Ecto neural progenitor cell (in vitro differentiated cells): ENCODE data around the gene CSRP3.
"Not testable (repeated sequence)": the region's sequence is repeated elsewhere in the genome, so short reads cannot be mapped to it uniquely, and the experiment has no call there.

Experiments used
- DNase-seq: peaks from one replicate; pipeline ENCODE4 v3.0.0-alpha.2; 2018; ENCODE audit warnings: low spot score

CSRP3 gene

DNA sequence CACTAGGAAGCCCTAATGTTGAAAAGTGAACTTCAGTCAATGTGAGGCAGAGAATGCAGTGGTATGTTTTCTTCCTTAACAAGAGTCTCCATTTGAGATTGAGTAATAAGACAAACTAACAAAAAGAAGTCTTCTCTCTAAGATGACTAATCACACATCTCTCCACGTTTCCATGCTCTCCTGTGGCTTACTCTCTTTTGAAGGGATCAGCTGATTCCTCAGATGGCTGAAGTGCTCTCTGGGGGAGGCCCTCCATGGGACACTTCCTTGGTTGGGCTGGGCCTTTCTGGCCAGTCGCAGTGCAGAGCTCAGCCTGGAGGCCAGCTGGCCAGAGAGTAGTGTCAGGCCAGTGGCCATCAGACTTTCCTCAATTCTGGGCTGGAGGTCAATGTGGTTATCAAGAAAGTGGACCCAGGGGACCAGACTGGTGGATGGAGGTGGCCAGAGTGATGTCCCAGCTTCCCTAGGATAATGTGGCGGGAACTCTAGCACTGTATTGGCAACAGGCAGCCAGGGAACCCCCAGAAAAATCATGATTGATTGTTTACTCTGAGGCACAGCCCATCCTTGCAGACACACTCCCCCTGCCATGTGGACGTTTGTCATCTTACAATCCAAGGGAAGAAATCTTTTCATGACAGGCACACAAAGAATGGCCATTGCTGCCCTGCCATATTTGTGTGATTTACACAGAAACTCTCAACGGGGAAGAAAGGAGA is 14.5 kb downstream of the CSRP3 start:
- DNase-seq, result no peak

DNA sequence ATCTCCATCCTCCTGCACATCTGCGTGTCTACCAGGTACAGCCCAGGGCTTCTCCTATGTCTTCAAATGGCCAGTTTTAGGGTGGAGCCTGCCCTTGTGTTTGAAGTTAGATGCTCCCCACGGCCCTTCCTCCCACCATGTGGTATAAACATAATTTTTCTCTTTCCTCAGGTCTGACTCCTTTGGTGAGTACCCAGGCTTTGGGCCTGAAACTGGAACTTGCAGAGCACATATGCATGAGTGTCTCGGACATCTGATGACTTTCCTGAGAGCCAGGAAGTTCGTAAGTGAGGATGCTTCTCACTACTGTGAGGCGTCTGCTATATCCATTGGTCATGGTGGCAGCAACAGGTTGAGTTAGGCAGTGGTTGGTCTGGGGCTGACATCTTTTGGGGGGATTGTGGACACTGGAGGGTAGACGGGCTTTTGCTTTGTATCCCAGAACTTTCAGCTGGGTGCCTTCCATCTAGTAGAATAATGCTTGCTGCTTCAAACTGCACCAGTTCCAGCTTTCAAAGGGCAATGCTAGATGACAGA is 16.2 kb downstream of the CSRP3 start:
- DNase-seq, result no peak

DNA sequence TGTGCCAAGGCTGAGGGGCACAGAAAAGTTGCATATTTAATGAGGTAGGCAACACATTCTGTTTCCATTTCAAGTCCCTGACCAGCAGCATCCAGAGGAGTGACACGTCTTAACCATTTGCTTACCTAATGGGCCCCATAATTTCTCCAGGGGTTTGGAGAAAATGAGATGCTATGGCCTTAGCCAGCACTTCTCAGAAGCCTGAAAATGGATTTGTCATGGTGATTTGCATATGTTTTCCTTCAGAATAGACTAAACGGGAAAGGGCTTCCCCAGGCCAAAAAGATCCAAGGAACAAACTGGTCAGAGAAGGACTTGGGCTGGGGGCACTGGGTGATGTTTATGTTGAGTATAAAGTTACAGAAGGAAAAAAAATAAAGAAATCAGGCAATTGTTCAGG is 16.7 kb downstream of the CSRP3 start:
- no peak for DNase-seq

DNA sequence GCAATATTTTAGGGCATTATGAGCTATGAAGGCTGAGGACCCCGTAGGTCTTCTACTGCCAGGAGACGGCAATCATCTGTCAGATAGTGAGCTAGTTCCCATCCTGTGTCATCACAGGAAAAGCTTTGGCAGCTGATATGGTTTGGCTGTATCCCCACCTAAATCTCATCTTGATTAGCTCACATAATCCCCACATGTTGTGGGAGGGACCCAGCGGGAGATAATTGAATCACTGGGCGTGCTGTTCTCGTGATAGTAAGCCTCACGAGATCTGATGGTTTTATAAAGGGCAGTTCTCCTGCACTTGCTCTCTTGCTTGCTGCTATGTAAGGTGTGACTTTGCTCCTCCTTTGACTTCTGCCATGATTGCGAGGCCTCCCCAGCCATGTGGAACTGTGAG is 18.1 kb downstream of the CSRP3 start:
- DNase-seq, result no peak

DNA sequence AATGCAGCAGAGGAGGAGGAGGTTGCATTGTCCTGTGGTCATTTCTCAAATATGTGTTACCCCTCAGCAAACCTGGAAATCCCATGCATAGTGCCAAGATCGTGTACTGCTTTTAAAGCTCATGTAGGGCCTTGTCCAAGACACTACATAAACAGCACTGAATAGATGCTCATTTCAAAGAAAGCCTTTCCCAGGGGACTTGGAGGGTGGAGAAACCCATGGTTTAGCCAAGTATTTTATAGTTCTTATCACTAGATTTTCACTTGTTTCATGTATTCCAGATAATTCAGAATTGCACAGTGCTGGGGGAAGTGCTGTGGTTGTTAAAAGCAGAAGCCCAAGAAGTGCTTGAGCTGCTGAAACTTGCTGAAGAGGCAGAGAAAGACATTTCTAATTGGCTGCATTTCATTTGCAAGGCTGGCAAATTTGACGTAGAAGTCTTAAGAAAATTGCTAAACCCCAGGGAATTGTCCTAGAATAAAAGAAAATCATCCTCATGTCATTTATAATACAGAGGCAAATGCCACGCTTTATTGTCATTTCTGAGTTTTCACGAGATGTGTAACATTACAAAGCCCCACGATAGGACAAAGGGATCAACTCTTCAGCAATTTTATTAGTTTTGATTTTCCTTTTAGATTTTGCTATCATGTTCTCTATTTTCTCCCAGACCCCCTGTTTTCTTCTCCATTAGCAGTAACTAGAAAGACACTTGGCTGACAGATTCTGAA is 20.1 kb downstream of the CSRP3 start:
- no peak for DNase-seq

DNA sequence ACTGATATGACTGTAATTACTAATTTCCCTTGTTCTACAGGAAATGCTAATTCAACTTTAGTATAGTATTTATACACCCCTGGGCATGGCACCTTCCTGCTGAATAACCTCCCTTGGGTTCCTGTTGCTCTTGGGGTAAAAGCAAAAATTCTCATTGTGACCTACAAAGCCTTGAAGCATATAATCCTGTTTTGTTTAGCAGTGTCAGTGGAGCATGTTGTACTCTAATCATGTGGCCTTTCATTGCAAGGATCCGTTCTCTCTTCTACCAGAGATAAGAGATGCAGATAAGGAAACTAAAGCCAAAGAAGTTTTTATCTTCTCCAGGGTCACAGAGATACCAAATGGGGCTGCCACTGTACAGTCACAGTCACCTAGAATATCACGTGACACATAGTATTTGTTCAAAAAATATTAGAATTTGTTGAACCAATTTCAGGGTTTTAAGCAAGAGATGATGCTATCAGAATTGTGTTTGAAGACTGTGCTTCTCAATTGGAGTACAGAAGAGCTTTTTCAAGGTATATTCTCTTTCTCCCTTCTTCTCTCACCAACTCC is 25.1 kb downstream of the CSRP3 start:
- no peak for DNase-seq

DNA sequence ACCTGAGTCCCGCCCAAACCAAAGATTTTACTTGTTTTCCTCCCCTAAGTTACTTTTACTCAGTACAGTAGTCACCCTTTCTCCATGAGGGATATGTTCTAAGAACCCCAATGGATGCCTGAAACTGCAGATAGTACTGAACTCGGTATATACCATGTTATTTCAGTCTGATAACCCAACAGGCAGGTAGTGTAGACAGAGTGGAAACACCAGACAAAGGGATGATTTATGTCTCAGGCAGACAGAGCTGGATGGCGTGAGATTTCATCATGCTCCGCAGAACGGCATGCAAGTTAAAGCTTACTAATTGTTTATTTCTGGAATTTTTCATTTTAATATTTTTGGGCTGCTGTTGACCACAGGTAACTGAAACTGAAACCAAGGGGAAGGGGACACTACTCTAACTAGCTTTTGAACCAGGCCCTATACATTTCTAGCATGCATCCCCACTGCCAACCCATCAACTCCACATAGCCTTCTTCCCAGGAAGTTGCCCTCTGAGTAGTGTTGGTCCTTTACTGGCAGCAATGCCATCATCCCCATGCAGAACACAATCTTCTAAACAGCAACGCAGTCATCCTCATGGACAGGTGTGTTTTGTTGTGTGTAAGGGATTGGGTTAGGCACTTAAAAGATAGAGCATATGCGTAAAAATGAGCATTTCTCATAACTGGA is 27.7 kb downstream of the CSRP3 start:
- no peak for DNase-seq

DNA sequence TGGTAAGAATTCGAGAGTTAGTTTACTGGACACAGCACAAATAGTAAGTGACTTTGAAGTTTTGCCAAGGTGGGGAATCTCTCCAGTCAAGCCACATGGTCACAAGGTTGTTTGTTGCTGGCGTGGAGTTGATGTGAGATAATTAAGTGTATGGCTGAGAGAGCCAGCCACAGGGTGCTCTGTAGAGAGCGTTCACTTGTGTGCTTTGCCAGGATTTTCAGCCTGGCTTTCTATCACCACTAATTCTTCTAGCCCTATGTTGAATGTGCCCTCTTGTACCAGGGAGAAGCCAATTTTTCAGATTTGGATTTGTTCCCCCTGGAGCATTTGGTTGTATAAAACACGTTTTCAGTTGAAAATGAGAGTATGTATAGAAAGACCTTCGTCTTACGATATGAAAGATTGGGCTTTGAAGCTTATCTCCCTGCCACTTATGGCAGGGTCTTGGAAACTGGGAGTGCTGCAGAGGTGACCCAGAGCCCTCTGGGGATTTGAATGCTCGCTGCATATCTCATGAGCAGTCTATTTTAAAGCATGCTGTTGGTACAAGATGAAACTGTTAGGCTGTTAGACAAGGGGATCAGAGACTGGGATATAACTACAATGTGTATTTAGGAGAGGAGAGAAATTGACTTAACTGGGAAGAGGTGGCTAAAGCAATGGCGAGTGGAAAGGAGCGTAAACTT is 28.6 kb downstream of the CSRP3 start:
- no peak for DNase-seq

DNA sequence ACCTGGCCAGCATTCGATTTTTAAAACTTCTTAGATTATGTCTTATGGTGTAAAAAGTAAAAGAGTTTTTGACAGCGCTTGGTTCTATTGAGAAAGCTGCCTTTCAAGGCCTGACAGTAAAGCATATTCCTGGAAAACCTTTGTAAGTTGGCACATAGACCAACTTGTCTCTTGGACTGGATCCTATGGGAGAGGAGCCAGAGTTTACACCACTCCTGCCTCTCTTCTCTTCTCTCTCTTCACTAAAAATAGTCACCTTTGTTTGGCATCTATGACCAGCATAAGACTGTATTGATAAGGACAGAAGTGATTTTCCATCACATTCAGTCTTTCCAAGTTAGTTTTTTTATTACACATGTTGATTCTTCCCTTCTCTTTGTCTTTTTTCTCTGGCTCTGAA is 33.7 kb downstream of the CSRP3 start:
- no peak for DNase-seq

DNA sequence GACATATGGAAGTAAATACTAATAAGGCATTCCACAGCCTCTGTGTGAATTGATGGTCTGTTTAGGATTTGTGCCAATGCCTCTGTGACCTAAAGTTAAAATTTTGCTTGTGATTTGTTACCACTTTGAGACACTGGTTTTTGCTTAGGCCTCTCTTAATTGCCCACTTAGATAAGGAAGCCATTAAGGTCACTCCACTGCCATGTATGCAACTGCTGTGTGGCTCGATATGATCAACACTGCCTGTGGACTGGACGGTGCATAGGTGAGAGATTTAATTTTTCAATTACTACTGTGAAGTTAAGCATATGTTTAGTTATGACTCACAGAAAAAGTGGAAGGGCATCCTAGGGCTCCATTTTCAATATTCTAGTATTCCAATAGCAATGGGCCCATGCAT is 36.9 kb downstream of the CSRP3 start:
- DNase-seq, result no peak

DNA sequence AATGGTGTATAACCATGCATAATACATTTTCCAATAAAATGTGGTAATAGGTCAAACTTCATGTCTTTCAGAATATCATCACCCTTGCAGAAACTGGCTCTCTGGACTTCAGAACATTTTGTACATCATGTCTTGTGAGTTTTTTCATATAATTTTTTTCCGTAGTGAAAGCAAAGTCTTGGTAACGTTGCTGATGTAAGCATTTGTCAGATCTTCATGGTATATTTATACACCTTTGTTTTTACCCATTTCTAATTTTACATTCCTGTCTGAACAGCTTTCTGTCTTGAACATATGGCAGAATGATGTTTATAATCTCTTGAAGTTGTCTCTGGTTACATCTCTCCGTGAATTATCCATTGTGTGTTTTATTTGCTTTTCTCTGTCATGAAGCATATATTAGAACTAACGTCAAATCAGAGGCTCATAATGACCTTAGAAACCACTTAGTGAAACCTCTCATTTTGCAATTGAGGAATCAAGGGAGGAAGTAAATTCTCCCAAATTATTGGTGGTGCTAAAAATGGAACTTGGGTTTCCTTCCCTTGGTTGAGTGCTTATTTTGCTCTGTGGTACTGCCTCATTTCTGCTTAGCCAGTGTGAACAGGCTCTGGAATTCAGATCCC is 37.4 kb downstream of the CSRP3 start:
- no peak for DNase-seq

DNA sequence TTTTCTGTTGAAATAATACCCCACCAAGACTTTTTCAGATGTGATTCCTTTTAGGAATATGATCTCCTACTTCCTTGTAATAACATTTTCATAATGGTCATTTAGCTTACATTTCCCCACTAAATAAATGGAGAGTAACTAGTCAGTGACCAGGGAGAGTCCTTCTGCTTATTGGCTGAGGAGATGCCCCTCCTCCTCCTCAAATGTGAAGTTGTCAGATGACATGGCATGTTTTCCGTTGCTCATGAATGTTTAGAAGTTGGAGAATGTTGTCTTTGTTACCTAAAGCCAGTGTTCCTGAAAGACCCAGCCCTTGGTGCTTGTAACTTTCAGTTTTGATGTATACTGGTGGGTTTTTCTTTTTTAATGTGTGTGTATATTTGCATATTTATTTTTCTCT is 38.2 kb downstream of the CSRP3 start:
- DNase-seq, result no peak

DNA sequence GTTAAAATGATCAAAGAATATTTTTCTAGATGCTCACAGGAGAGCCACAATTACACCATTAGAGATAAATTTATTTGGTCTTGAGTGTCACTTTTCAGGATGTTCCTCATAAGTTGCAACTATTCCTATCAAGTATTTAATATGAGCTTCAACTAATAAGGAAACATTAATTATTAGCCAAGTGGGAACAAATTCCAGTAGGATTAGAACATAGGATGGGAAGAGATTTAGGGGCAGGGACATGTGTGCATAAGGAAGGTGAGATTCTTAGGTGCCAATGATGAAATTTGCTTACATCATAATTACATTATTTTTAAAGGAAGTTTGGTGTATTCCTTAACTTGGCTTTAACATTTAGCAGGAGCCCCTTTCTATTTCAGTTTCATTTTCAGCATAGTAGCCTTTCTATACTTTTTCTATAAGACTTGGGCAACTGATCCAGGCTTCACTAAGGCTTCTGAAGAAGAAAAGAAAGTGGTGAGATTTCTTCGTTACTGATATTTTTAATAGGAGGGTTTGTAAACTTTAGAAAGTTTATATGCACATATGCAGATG is 38.8 kb downstream of the CSRP3 start:
- DNase-seq, result no peak

DNA sequence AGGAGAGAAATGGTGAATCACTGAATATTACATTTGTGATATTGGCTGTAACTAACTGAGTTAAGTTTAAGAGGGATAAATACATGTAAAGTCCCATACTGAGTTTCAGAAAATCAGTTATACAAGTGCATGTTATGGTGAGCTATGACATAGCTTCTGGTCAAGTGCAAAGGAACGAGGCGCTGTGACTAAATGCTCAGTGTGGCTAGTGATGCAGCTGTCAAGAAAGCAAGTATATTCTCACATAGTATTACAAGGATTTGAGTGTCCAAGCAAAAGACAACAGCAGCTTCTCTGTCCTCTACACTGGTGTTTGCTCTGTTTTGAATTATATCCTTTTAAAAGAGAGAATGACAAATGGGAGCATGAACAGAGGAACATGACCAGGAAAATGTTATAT is 40.1 kb downstream of the CSRP3 start:
- no peak for DNase-seq

DNA sequence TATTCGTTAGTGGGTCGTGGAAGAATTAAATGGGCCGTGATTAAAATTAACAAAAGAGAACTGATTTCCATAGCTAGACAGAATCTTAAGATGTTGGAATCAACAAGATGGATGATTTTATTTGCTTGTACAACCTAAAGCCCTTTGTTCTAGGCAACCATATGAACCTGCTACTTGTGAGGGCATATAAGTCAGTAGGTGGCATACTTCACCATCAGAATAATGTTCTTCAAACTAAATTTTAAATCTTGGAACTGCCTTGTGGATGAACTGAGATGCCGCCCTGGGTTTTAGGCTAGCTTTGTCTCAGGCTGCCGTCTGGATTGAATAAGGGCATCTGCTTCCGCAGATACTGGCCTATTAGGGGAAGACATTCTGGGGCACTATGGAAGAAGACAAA is 40.9 kb downstream of the CSRP3 start:
- no peak for DNase-seq

DNA sequence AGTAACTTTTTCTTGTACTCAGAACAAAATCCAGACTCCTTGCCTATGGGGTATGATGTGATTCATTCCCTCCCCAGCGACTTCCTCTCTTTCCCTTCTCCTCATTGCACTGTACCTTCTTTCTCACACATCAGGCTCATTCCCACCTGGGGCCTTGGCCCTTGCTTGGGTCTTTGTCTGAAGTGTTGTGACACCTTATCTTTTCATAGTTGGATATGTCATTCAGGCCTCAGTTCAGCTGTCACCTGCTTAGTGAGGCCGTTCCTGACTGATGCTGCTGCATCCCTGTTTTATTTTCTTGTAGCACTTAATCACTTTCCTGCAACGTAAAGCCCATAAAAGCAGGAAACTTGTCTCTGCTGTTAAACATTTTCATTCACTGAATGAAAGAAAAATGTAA is 44.9 kb downstream of the CSRP3 start:
- no peak for DNase-seq

DNA sequence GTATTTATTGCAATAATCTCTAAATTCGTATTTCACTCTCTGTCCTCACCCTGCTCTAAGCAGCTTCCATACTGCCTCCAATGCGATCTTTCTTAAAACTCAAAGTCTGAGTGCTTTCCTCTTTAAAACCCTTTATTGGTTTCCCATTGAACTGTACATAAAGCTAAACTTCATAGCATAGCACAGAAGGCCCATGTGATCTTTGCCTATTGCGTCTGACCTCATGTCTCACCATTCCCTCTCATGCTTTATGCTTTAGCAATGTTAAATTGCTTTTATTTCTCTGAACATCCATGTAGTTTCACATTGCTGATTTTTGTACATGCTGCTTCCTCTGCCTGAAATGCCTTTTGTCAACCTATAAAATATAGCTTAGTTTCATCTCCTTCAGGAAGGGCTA is 56.5 kb downstream of the CSRP3 start:
- no peak for DNase-seq

DNA sequence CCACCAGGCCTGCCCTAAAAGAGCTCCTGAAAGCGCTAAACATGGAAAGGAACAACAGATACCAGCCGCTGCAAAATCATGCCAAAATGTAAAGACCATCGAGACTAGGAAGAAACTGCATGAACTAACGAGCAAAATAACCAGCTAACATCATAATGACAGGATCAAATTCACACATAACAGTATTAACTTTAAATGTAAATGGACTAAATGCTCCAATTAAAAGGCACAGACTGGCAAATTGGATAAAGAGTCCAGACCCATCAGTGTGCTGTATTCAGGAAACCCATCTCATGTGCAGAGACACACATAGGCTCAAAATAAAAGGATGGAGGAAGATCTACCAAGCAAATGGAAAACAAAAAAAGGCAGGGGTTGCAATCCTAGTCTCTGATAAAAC is 64.9 kb downstream of the CSRP3 start:
- DNase-seq, result not testable (repeated sequence)

DNA sequence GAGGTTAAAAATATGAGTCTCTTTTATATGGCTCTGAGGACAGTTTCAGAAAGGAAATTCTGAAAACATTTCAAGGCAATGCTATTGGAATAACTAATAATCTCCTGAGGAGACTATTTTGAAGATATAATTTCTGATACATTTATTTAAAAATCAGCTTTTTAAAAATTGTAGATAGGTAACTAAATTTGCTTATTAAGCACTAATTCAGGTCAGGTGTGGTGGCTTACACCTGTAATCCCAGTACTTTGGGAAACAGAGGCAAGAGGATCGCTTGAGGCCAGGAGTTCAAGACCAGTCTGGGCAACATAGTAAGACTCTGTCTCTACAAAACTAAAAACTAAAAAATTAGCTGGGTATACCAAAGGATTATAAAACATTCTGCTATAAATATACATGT is 67.8 kb downstream of the CSRP3 start:
- DNase-seq, result no peak
